Suprapubic skin (tissue), 3 donors: ENCODE data around the gene SULT2B1.

Experiments
- CTCF ChIP-seq, 2 donors: fragments of 200-600 bp in 1 of 2; fragments of 450-650 bp in 1 of 2; sonication (generic) in 1 of 2; IDR thresholded peaks; one replicate each; pipeline ENCODE4 v1.5.1; 2016 to 2019; ENCODE audit warnings: antibody characterized with exemption in 2 of 2, mild to moderate bottlenecking in 1 of 2, moderate library complexity in 1 of 2
- POLR2AphosphoS5 ChIP-seq, 3 donors: sonication (generic); formaldehyde crosslinking; IDR thresholded peaks; one replicate each; pipeline ENCODE4 v1.6.1; 2017; ENCODE audit warnings: antibody characterized with exemption in 3 of 3

- TF ChIP-seq CTCF (IDR thresholded peaks at IDR 0.05) (no peak), POLR2AphosphoS5 (IDR thresholded peaks at IDR 0.05) (no peak)
Observed at GRCh38 chr19:48623556-48624066, 71.6 kb downstream of the SULT2B1 start.
